T-helper 1 cell treated with Interleukin-12 subunit alpha and Interleukin-12 subunit beta and Interleukin-4 antibody, amounts not matched to agents 30 μg/mL and 1 μg/mL, for 36 hours (primary cell): Measurements from ENCODE around the gene CPNE9.

Source experiments
- H3K27ac Mint-ChIP-seq: one replicate; pipeline ENCODE4 v1.8.0; 2021; ENCODE audit warnings: mild to moderate bottlenecking, mixed read lengths
- H3K27me3 Mint-ChIP-seq: one replicate; pipeline ENCODE4 v1.8.0; 2021; ENCODE audit warnings: low read depth, mixed read lengths
- H3K36me3 Mint-ChIP-seq: one replicate; pipeline ENCODE4 v1.8.0; 2021; ENCODE audit warnings: low read depth, mixed read lengths
- H3K4me1 Mint-ChIP-seq: one replicate; pipeline ENCODE4 v1.8.0; 2021; ENCODE audit warnings: low read depth, mixed read lengths
- H3K4me3 Mint-ChIP-seq: one replicate; pipeline ENCODE4 v1.8.0; 2021; ENCODE audit warnings: mild to moderate bottlenecking, moderate library complexity, mixed read lengths
- H3K9me3 Mint-ChIP-seq: one replicate; pipeline ENCODE4 v1.8.0; 2021; ENCODE audit warnings: mixed read lengths

CPNE9 gene

DNA sequence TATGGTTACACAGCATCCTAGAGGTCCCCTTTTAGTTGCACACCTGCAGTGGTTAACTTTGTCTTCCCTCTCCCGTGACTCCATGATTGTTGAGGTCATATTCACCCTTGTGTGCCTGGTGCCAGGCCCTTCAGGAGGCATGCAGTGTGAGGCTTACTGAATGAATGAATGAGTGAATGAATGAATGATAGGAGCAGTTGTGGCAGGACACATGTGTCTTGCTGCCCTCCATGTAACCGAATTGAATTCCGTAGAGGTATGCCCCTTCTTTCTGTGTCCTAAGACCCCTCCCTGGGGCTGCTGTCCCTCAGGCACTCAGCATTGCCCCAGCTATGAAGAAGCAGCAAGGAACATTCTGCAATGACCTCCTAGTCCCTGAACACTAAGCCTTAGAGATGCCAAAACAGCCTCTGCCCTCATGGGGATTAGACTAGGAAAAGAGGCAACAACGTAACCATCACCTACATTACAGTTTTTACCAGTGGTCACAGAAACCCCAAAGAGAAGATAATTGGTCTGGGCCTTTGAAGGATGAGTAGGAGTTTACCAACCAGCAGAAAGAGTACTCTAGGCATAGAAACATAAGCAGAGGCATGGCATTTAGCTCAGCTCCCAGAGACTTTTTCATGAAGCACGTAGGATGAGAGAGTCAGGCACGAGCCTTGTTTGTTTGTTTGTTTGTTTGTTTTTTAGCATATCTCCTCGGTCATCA, 22.5 kb upstream of the CPNE9 start:
- no peaks in the 10 kb centered on the region for H3K9me3 Mint-ChIP-seq
- no peaks in the 10 kb centered on the region for H3K27me3 Mint-ChIP-seq
- H3K4me3 Mint-ChIP-seq, result no peak overlapping the region
- H3K36me3 Mint-ChIP-seq, result peaks cover 56% of the 10 kb centered on the region
- H3K4me1 Mint-ChIP-seq, result no peaks in the 10 kb centered on the region
- no peak overlapping the region for H3K27ac Mint-ChIP-seq

DNA sequence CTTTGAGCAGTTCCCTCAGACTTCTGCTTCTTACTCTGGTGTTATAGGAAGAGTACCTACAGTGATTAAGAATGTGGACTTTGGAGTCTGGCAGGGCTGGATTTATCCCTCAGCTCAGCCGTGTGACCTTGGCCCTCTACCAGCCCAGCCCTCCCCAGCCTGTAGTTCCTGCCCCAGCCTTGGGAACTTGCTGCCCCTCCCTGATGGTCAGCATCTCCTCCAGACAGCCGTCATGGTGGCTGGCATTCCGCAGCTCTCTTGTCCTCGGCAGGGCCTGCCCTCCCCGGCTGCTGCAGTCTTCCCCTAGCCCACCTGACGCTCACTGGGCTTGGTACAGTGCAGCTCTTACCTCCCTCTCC, 21.9 kb upstream of the CPNE9 start:
- Mint-ChIP-seq H3K9me3 (no peaks in the 10 kb centered on the region), H3K27me3 (no peaks in the 10 kb centered on the region), H3K4me1 (no peaks in the 10 kb centered on the region), H3K36me3 (peaks cover 56% of the 10 kb centered on the region), H3K27ac (no peak overlapping the region), H3K4me3 (no peak overlapping the region)

DNA sequence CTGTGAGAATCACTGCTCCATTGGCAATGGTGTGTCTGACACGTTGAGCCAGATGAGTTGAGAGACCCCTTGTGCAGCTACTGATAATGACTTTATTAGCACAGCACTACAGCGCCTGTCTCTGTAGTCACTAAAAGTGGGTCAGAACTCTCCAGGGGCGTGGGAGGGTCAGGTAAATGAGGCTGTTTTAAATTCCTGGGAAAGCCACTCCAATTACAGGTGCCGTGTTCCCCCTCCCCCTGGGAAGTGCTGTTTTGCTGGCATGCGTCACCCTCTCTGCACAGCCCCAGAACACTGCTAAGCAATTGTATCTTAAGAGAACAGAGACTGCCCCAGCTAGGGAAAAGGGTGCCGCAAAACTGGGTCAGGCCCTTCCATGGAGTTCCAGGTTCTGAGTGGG, 21.5 kb upstream of the CPNE9 start:
- Mint-ChIP-seq H3K4me3 (no peak overlapping the region), H3K27ac (no peak overlapping the region), H3K9me3 (no peaks in the 10 kb centered on the region), H3K36me3 (peaks cover 54% of the 10 kb centered on the region), H3K4me1 (no peaks in the 10 kb centered on the region), H3K27me3 (no peaks in the 10 kb centered on the region)

DNA sequence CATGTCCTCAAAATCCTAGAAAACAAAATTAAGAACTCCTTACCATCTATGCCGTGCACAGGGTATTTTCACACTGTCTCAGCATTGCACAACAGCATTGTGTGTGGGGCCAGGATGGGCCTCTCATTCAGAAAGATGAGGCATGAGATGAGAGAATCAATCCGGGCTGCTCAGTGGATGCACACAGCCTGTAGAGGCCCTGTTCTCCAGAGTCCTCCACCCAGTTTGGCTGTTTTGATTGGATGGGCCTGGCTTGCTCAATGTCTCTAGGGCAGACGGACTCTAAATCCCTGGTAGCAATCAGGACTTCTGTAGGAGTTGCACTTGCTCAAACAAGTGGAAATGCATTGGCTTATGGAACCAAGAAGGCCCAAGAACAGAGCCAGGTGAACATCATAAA, 20.2 kb upstream of the CPNE9 start:
- Mint-ChIP-seq H3K4me1 (no peaks in the 10 kb centered on the region), H3K9me3 (no peaks in the 10 kb centered on the region), H3K27me3 (no peaks in the 10 kb centered on the region), H3K4me3 (no peak overlapping the region), H3K27ac (no peak overlapping the region), H3K36me3 (peaks cover 49% of the 10 kb centered on the region)

DNA sequence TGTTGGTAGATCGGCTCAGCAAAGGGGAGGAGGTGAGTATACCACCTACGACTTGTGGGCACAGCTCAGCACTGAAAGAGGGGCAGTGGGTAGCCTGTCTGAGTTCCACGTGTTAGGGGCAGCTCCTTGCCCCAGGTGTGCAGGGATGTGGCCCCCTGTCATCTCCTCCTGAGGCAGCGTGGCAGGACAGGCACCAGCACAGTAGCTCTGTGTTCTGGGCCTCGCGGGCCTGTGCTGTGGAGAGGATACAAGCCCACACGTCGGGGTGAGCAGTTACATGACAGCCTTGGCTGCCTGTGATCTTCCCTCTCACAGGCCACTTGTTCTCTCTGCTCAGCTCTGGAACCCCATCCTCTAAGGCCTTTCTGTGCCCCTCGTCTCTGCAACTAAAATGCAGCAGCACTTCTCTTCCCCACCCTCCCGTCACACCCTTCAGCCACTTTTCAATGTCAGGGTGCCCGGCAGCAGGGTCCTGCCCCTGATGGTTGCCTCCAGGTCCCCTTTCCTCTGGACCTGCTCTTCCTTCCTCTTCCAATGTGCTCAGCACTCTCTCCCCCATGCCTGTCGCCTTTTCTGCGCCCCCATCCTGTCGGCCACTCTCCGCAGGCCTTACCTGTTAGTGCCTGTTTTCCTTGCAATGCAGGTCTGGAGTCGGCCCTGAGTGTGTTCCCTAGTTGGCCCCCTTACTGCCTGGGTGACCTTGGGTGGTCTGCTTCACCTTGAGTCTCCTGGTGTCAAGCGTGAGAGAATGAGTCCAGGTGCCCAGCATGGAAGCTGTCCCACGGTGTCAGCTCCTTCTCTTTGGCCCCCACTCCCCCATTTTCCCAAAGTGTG, 18.2 kb upstream of the CPNE9 start:
- H3K4me3 Mint-ChIP-seq, result no peak overlapping the region
- no peaks in the 10 kb centered on the region for H3K9me3 Mint-ChIP-seq
- H3K4me1 Mint-ChIP-seq, result no peaks in the 10 kb centered on the region
- H3K27me3 Mint-ChIP-seq, result no peaks in the 10 kb centered on the region
- H3K36me3 Mint-ChIP-seq, result peaks cover 45% of the 10 kb centered on the region
- H3K27ac Mint-ChIP-seq, result no peak overlapping the region

DNA sequence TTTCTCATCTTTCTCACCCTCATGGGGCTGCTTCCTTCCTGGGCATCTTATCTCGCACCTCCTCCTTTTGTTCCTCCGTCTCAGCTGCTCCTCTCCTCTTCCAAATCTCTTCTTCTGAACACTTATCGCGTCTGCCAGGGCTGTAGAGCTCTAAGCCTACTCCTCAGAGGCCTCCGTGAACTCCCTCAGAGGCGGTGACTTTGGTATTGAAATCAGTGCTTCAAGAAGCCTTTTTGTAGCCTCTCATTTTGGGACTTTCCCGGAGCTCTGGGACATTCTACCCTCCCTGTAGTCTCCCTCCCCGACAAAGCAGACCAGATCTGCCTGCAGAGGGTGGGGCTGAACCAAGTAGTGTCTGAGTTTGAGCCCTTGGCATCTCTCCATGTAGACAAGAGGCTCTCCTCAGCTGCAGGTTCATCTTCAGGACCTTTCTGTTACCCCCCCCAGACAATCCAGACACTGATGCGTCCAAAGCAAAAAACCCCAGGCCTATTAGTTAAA, 17.5 kb upstream of the CPNE9 start:
- Mint-ChIP-seq H3K9me3 (no peaks in the 10 kb centered on the region), H3K36me3 (peaks cover 42% of the 10 kb centered on the region), H3K27ac (no peak overlapping the region), H3K27me3 (no peaks in the 10 kb centered on the region), H3K4me1 (no peaks in the 10 kb centered on the region), H3K4me3 (no peak overlapping the region)

DNA sequence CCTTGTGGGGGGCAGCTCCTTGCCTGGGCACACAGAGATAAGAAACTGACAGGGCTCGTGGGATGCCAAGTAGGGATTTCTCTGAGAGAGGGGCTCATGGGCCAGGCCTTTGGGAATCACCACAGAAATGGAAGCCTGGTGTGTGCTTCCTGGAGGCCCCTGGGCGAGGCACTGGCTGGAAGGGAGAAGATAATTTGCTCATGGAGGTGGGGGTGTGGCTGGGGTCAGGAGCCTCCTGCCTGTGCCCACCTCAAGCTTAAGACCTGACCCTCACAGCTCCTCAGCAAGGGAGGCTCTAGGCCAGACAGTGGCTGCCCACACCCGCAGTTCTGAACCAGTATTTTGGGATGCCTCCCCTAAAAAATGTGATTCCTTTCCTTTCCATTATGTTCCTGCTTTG, 16.9 kb upstream of the CPNE9 start:
- peaks cover 36% of the 10 kb centered on the region for H3K36me3 Mint-ChIP-seq
- no peak overlapping the region for H3K27ac Mint-ChIP-seq
- no peaks in the 10 kb centered on the region for H3K4me1 Mint-ChIP-seq
- no peaks in the 10 kb centered on the region for H3K27me3 Mint-ChIP-seq
- H3K4me3 Mint-ChIP-seq, result no peak overlapping the region
- H3K9me3 Mint-ChIP-seq, result no peaks in the 10 kb centered on the region

DNA sequence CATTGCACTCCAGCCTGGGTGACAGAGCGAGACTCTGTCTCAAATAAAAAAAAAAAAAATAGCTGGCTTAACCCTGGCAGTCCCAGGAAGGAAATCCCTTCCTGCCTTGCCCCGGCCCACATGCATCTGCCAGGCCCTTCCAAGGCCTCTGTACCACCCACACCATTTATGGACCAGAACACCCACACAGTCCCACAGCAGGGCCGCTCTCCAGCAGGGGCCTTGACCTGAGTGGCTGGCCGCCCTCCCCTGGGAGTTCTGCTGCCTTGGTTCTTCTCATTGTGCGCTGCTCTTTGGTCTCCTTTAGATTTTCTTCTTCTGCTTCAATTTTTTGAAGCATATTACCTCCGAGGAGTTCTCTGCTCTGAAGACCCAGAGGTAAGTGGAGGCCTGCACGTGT, 16.1 kb upstream of the CPNE9 start:
- H3K4me3 Mint-ChIP-seq, result no peak overlapping the region
- H3K4me1 Mint-ChIP-seq, result no peaks in the 10 kb centered on the region
- H3K9me3 Mint-ChIP-seq, result no peaks in the 10 kb centered on the region
- H3K36me3 Mint-ChIP-seq, result peaks cover 35% of the 10 kb centered on the region
- no peaks in the 10 kb centered on the region for H3K27me3 Mint-ChIP-seq
- no peak overlapping the region for H3K27ac Mint-ChIP-seq

DNA sequence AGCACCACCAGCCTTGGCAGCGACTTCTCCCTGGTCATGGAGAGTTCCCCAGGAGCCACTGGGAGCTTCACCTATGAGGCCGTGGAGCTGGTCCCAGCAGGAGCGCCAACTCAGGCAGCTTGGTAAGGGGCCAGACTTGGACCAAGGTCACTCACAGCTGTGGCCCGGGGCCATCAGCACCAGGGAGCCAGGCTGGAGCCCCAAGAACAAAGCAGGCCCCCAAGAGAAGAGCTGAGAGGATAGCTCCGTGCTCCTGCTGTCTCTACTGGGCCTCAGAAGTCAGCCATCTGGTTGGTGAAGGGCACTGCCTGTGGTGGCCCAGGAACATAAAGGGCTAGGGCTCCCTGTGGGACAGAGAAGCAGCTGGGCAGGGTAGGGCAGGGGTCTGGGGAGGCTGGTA, 14.7 kb upstream of the CPNE9 start:
- no peaks in the 10 kb centered on the region for H3K9me3 Mint-ChIP-seq
- no peak overlapping the region for H3K4me3 Mint-ChIP-seq
- no peaks in the 10 kb centered on the region for H3K4me1 Mint-ChIP-seq
- no peak overlapping the region for H3K27ac Mint-ChIP-seq
- H3K36me3 Mint-ChIP-seq, result peaks cover 33% of the 10 kb centered on the region
- H3K27me3 Mint-ChIP-seq, result no peaks in the 10 kb centered on the region

DNA sequence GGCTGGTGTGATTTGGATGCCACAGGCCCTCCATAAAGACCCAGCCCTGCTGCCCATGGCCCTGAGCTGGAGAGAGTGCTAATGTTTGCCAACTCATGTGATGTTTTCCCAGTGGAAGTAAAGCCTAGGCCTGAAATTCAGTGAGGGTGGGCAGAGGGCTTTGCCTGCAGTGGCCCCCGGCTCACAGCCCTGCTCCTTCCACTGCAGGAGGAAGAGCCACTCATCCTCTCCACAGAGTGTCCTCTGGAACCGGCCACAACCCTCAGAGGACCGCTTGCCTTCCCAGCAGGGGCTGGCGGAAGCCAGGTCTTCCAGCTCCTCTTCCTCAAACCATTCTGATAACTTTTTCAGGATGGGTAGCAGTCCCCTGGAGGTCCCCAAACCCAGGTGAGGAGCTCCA, 13.9 kb upstream of the CPNE9 start:
- H3K27ac Mint-ChIP-seq, result no peak overlapping the region
- no peaks in the 10 kb centered on the region for H3K4me1 Mint-ChIP-seq
- H3K27me3 Mint-ChIP-seq, result no peaks in the 10 kb centered on the region
- H3K4me3 Mint-ChIP-seq, result no peak overlapping the region
- H3K9me3 Mint-ChIP-seq, result no peaks in the 10 kb centered on the region
- H3K36me3 Mint-ChIP-seq, result peaks cover 31% of the 10 kb centered on the region

DNA sequence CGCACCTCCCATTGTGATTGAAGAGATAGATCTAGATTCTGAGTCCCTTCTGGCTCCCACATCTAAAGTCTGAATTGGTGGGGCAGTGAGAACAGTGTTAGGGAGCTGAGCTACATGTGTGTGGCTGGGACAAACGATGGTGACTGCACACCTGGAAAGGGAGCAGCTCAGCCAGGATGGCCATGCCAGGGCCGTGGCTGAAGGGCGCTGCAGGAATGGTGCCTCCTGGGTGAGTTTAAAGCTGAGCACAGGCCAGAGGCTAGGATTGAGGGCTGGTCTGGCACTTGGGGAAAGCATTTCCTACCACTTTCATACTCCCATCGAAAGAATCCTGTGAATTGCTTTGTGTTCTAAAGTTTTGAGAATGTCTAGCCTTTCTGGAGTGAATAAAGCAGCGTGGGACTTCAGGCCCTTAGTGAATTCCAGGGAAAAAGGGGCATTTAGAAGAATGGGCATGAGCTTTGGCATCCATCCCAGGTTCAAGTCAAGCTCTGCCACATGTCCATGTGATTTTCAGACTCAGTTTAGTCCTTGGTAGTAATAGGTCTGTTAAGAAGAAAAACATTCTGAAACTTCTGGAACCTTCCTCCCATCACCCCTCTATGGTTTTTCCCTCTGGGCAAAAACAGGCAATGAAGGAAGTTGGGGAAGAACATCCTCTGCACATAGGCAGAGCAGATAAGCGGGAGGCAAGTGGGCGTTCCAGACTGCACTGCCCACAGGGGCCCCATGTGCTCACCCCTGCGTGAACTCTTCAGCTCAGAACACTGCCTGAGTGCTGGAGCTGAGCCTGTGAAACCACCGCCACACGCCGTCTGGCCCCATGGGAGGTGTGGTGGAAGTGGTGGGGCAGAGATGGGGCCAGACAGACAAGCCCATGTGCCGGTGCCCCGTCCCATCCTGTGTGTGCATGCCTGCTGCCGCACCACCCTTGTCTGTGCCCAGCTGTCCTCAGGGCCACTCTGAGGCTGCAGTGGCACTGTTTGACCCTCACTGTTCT, 12.9 kb upstream of the CPNE9 start:
- H3K36me3 Mint-ChIP-seq, result peaks cover 27% of the 10 kb centered on the region
- H3K9me3 Mint-ChIP-seq, result no peaks in the 10 kb centered on the region
- H3K4me3 Mint-ChIP-seq, result no peak overlapping the region
- no peaks in the 10 kb centered on the region for H3K27me3 Mint-ChIP-seq
- H3K27ac Mint-ChIP-seq, result peak overlapping the region; percentile 26
- H3K4me1 Mint-ChIP-seq, result no peaks in the 10 kb centered on the region

DNA sequence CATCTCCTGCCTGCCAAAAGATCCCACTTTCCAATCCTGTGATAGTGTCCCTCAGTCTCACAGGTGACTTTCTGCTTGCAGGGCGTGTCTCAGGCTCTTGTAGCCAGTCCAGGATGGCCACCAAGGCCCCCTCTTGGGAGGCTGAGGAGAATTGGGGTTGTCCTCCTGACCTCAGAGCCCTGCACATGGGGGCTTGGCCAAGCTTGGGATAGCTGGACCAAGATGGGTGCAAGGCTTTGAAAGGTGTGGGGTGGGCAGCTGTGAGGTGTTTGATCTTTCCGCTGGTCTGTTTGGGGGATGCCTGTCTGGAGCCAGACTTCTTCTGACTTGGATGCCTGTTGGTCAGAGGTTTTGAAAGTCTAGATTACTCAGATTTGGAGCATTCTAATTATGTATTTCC, 12.0 kb upstream of the CPNE9 start:
- Mint-ChIP-seq H3K4me1 (no peaks in the 10 kb centered on the region), H3K9me3 (no peaks in the 10 kb centered on the region), H3K4me3 (no peak overlapping the region), H3K27me3 (no peaks in the 10 kb centered on the region), H3K36me3 (peaks cover 21% of the 10 kb centered on the region), H3K27ac (no peak overlapping the region)

DNA sequence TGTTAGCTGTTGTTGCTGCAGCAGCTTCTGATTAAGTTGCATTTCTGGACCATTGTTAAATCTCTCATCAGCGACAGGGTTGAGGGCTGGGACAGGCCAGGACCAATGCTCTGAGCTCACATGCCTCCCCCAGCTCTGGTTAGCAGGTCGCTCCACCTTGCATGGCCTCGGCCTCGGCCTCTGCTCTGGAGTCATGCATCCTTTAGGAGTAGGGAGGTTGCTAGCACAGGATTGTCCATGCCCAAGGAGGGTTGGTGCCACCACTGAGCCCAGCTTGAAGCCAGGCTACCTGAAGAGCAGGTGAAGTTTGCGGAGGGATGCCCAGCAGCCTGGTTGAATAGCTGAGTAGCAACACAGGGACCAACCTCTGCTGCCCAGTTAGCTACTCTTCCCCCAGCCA, 11.2 kb upstream of the CPNE9 start:
- H3K27me3 Mint-ChIP-seq, result no peaks in the 10 kb centered on the region
- H3K36me3 Mint-ChIP-seq, result peaks cover 23% of the 10 kb centered on the region
- no peak overlapping the region for H3K4me3 Mint-ChIP-seq
- no peaks in the 10 kb centered on the region for H3K4me1 Mint-ChIP-seq
- no peaks in the 10 kb centered on the region for H3K9me3 Mint-ChIP-seq
- H3K27ac Mint-ChIP-seq, result no peak overlapping the region

DNA sequence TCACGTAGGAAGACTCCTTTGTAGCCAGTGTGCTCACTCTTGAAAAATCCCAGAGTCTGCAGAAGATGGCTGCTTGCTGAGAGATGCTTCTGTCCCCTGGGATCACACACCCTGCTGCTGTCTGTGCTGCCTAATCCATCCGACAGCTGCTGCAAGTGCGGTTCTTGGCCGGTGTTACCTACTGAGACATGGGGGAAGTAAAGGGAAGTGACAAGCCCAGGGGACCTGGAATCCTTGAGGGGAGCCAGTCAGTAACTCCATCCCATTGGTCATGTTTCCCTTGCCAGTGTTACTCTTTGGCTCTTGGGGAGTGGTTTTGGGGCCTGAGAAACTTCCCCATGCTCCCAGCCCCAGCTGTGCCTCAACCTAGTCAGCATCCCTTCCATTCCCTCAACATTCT, 8.3 kb upstream of the CPNE9 start:
- Mint-ChIP-seq H3K9me3 (no peaks in the 10 kb centered on the region), H3K4me3 (no peak overlapping the region), H3K27me3 (no peaks in the 10 kb centered on the region), H3K4me1 (no peaks in the 10 kb centered on the region), H3K36me3 (peaks cover 21% of the 10 kb centered on the region), H3K27ac (no peak overlapping the region)
